NCI-H2227 (cell line): ENCODE results near the gene BPIFB6.

Experiments
- DNase-seq: peaks from one replicate; lab custom pipeline; 2025; ENCODE audit not compliant: unreplicated experiment; lab: John Stamatoyannopoulos, UW

Gene BPIFB6

GRCh38 chr20:33082546-33082945 lies 51.1 kb downstream of the BPIFB6 start:
- DNase-seq: no peak

- no peak for DNase-seq
These were observed 52.3 kb downstream of the BPIFB6 start for GRCh38 chr20:33083544-33084340.

DNA sequence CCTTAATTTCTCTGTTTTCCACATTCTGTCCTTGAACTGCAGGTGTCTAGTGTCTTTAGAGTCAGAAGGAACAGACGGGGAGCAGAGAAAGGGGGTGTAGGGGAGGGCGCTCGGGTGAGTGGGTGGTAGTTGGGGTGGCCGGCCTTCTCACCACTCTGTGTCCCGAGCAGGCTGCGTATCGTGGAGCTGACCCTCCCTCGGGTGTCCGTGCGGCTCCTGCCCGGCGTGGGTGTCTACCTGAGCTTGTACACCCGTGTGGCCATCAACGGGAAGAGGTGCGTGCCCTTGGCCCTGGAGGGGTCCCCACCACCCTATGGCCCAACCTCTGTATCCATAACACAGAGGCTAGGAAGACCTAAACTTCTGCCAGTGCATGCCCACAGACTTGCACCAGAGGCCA lies 53.3 kb downstream of the BPIFB6 start:
- no peak for DNase-seq

GRCh38 chr20:33086052-33086722 lies 54.7 kb downstream of the BPIFB6 start:
- DNase-seq: no peak

DNA sequence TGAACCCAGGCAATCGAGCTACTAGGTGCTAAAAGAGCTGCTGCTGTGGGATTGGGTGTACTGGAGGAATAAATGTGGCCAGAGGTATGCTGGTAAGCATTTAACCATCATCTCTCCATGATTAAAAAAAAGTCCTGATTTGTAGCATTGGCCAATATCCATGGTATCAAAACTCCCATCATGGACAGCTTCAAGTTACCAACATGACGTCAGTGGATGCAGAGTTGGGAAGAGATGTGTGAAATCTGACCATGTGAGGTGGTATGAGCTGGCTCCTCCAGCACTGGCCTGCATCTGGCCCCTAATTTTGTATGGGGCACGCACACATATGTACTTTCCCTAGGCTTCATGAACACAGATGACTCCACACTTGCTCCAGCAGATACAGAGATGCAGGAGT lies 59.7 kb downstream of the BPIFB6 start:
- no peak for DNase-seq

DNA sequence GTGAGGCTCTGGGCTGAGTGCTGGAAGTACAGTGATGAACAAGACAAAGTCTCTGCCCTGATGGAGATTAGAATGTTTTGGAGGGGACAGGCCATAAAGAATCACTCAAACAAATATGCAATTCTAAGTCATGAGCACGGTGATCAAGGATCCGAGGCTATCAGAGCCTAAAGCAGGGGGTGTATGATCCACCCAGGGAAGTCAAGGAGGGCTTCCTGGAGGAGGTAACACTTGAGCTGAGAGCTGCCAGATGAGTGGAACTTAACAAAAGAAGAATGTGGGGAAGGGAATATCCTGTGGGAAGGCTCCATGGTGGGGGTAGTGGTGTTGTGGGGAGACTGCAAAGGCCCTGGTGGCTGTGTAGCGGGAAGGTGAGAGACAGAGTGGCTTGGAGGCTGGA lies 60.2 kb downstream of the BPIFB6 start:
- DNase-seq: no peak

GRCh38 chr20:33092361-33092760 lies 60.9 kb downstream of the BPIFB6 start:
- no peak for DNase-seq

- DNase-seq: no peak
These were observed 61.6 kb downstream of the BPIFB6 start for GRCh38 chr20:33093074-33093473.

GRCh38 chr20:33093582-33093981 lies 62.1 kb downstream of the BPIFB6 start:
- no peak for DNase-seq
